Activated effector memory CD4-positive, alpha-beta T cell treated with anti-CD3 and anti-CD28 coated beads, Interleukin-2, amount 50 U/mL, for 16 hours (primary cell): ENCODE results near the gene ATP2A2.
"Not testable (repeated sequence)": the region's sequence is repeated elsewhere in the genome, so short reads cannot be mapped to it uniquely, and the experiment has no call there.

Experiments
- DNase-seq: peaks from one replicate; pipeline ENCODE4 v3.0.0-alpha.2; 2020

ATP2A2 gene

DNA sequence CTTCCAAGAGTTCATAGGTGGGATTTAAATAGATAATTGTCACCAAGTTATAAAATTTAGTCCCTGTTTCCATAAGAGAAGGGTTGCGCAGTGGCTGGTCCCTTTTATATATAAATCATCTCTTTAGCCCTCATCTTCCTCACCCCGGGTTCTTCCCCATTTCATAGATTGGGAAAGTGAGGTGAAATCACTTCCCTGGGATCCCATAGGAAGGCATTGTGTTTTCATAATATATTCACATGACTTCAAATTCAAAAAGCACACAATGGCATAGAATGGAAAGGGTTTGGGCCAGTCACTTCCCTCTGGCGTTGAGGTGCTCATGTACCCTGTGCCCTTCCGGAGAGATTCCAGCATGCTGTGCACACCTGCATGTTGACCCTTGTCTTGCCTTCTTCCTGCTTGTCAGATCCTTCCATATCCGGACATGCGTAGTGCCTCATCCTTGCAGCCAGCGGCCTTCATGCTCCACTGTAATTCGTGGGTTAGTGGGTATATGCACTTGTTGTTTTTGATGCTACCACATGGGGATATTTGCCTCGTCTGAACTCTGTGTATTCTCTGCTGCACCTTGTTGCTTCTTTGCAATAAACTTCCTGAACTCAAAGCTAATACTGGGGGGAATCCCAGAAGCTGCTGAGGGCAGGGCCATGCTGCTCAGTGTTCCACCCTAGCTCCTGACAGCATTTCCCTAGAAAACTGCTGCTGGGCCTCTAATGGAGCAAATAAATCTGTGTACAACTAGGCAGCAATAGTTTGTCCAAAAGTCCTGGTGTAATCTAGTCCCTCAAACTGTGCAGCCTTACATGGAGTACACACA is 62.9 kb downstream of the ATP2A2 start:
- DNase-seq: peak; percentile 52

DNA sequence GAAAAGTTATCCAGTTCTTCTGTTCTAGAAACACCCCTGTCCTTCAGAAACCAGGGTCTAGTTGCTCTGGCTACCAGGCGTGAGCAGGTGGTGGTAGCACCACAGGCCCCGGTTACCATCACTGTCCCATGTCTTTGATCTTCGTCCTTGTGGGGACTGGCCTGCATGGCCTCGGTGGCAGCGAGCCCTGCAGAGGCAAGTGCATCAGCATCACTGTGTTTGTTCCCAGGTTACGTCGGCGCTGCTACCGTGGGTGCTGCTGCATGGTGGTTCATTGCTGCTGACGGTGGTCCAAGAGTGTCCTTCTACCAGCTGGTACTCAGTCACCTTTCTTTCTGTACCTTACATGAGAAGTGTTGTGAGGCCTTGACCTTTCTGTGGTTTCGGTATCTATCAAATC is 63.6 kb downstream of the ATP2A2 start:
- peak; percentile 55 for DNase-seq

- DNase-seq: peak; percentile 28
Observed at GRCh38 chr12:110345176-110345661, 64.2 kb downstream of the ATP2A2 start.

GRCh38 chr12:110345963-110346362 is 64.9 kb downstream of the ATP2A2 start:
- DNase-seq: peak; percentile 38

GRCh38 chr12:110347767-110348166 is 66.7 kb downstream of the ATP2A2 start:
- peak; percentile 50 for DNase-seq

- peak; percentile 61 for DNase-seq
Observed at GRCh38 chr12:110348431-110349059, 67.5 kb downstream of the ATP2A2 start.

DNA sequence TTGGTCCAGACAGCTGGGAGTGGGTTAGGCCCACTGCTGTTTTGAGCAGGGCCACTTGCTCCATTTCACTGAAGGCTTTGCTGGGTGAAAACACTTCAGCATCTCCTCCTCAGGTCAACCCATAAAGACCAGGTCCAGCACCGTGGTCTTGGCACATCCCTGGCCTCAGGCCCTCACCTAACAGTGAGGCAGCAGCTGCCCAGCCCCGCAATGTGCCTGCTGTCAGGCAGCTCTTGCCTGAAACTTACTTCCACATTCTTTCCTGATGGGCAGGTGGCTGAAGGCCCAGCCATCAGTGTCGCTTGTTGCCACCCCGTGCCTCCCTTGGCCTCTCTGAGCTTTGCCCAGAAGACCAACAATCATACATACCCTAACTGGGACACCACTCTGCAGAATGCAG is 68.0 kb downstream of the ATP2A2 start:
- DNase-seq: peak; percentile 57

GRCh38 chr12:110349514-110350151 is 68.6 kb downstream of the ATP2A2 start:
- DNase-seq: peak; percentile 76

GRCh38 chr12:110351119-110351518 is 70.1 kb downstream of the ATP2A2 start:
- DNase-seq: peak; percentile 44

DNA sequence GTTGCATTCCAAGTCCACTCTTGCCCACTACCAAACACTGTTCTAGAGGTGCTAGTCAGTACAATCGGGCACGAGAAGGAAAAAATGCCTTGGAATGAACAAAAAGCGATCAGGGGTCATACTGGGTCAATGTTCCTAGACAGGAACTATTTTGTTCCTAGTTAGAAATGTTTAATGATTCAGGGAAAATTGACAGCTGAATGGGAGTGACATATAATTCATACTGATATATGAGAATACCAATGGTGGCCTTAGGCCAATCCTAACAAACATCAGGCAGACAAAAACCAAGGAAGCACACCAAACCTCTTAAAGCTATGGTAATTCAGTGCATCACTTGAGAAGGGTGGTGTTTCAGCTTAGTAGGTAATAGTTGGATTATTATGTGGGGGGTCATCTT is 71.4 kb downstream of the ATP2A2 start:
- DNase-seq: no peak

- DNase-seq: peak; percentile 24
Observed at GRCh38 chr12:110353211-110353965, 72.3 kb downstream of the ATP2A2 start.

- DNase-seq: peak; percentile 33
Observed at GRCh38 chr12:110354172-110354780, 73.2 kb downstream of the ATP2A2 start.

- DNase-seq: peak; percentile 69
Observed at GRCh38 chr12:110355073-110355472, 74.0 kb downstream of the ATP2A2 start.

DNA sequence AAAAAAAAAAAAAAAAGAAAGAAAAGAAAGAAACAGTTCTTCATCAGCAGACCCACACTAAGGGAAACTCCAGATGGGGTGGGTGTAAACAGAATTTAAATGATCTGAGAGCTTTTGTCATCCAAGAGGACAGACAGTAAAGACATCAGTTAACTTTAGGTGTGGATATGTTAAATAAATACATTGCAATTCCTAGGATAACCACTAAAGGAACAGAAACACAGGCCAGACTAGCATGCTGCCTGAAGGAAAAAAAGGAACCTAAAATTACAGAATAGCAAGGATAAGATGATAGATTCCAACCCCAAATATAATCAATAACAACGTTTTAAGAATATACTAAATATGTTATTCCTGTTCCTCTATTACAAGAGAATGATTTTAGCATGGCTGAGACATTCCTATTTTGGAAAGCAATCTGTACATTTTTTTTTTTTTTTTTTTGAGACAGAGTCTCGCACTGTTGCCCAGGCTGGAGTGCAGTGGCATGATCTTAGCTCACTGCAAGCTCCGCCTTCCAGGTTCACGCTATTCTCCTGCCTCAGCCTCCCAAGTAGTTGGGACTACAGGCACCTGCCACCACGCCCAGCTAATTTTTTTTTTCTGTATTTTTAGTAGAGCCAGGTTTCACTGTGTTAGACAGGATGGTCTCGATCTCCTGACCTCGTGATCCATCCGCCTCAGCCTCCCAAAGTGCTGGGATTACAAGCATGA is 77.5 kb downstream of the ATP2A2 start:
- DNase-seq: not testable (repeated sequence)

DNA sequence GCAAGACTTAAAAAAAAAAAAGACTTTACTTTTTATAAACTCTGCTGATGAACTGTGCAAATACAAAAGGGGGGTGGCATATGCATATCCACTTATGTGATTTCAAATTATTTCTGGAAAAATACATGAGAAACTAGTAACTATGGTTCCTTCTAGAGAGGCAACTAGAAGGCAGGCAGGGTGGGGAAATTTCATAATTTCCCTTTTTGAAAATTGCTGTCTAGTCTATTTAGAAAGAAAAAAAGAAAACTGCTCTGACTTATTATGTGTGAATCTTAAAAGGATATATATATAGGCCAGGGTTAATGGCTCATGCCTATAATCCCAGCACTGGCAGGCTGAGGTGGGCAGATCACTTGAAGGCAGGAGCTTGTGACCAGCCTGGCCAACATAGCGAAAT is 80.2 kb downstream of the ATP2A2 start:
- DNase-seq: no peak

- peak; percentile 51 for DNase-seq
Observed at GRCh38 chr12:110365489-110366320, 84.7 kb downstream of the ATP2A2 start.

DNA sequence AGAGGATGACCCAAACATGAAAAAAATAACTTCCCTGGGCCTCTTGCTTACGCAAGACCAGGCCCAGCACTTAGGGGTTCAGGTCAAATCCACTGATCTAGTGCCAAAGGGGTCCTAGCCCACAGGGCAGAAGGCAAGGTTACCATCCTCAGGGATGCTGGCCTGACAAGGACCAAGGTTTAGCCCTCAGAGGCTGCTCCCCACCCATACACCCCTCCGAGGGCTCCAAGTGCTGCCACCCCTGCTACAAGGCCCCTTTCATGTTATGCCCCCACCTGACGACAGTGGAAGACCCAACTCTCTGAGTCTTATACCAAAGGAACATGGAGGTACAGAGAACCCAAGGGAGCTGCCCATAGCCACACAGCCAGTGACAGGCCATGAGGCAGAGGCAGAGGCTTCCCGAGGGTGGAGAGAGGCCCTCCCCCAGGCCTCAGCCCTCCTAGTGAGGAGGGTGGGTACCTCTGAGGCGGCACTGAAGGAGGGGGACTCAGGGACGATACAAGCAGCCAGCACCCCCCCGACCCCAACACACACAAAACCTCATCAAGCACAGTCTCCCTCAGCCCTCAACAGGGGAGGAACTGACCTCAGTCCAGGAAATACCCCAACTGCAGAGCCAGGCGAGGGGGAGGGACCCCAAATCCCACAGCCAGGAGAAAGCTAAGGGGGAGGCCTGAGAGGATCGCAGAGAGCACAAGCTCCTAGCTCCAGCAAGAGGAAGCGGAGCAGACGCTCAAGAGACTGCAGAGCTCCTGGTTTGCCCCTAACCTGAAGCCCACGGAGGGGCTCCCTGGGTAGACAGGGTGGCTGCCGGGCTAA is 85.5 kb downstream of the ATP2A2 start:
- peak; percentile 55 for DNase-seq

DNA sequence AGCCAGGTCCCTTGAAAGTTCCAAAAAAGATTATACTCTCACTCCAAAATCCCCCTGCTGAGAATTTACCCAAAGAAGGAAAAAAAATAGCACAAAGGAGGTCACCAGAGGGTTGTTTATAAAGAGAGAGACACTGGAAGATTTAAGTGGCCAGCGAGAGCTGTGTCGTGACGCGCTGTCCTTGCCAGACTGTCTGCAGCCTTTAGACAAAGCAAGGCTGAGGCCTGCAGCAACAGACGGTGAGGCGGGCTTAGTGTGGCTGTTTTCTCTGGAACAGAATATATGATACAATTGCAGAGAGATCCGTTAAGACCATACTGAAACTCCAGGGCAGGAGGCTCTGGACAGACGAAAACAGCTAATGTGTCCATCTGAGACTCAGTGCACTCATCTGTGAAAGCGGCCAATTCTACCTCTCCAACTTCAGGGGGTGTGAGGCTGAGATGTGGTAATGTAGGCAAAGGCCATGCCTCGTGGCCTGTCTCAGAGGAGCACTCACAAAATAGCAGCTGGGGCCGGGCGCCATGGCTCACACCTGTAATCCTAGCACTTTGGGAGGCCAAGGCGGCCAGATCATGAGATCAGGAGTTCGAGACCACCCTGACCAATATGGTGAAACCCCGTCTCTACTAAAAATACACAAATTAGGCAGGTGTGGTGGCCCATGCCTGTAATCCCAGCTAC is 86.3 kb downstream of the ATP2A2 start:
- DNase-seq: peak; percentile 30

- DNase-seq: peak; percentile 44
Observed at GRCh38 chr12:110369992-110370391, 88.9 kb downstream of the ATP2A2 start.
